ENCODE data around the gene CEBPZ. TPM values are rescaled to one million over a fixed set of nuclear protein-coding genes. Genes with fewer than 3 reads are reported as not detected.

CEBPZ gene
- total RNA-seq, 2 experiments from 2014 or later, result 34.9 to 57.2 TPM

- Histone ChIP-seq H3K36me3 (ENCODE audit: insufficient read depth, low read length) (no peaks in the 10 kb centered on the region), H3K9me3 (ENCODE audit: low read length) (no peaks in the 10 kb centered on the region), H2AFZ (ENCODE audit: low read length) (no peak overlapping the region), H3K27ac (ENCODE audit: low read depth, low read length, poor library complexity, severe bottlenecking) (no peak overlapping the region), H4K20me1 (ENCODE audit: insufficient read depth, low read length) (no peaks in the 10 kb centered on the region), H3K4me1 (ENCODE audit: insufficient read depth, low read length, poor library complexity, severe bottlenecking) (no peaks in the 10 kb centered on the region), H3K9me2 (ENCODE audit: insufficient read depth, low read length) (no peaks in the 10 kb centered on the region), H3K79me2 (ENCODE audit: insufficient read depth, low read depth, low read length) (no peaks in the 10 kb centered on the region), H3K4me3 (ENCODE audit: low read depth, low read length, poor library complexity, severe bottlenecking) (no peak overlapping the region), H3K4me2 (ENCODE audit: low read length) (no peak overlapping the region)
- DNase-seq (ENCODE audit: low spot score), result peak; percentile 43
- TF ChIP-seq EZH2phosphoT487 (IDR thresholded peaks at IDR 0.05; ENCODE audit: borderline replicate concordance, low read depth, low read length) (no peak), CTCF (conservative IDR thresholded peaks at IDR 0.05; ENCODE audit: low read length) (peak; percentile 72)
- BruUV-seq (replicated peaks), result no TSS peak
- POLR2A ChIA-PET, result interaction anchor here (0.5 to 0.6 kb wide), 3 partner anchors 89 to 708 kb away, joined by 3 to 4 read pairs (median 3); no protein-coding TSS in a partner anchor
- intact Hi-C loops (cut with micrococcal nuclease; ENCODE audit: unreplicated experiment), result loop anchor here (5.0 to 10.0 kb wide), 2 partner anchors 355 to 697 kb away; no protein-coding TSS in a partner anchor
- CTCF ChIA-PET (ENCODE audit: unreplicated experiment), result no interaction called here
These were observed 51.3 kb downstream of the CEBPZ start for GRCh38 chr2:37180006-37180639.

GRCh38 chr2:37173741-37174140 is 57.7 kb downstream of the CEBPZ start:
- TF ChIP-seq CTCF (conservative IDR thresholded peaks at IDR 0.05; ENCODE audit: low read length) (no peak), EZH2phosphoT487 (IDR thresholded peaks at IDR 0.05; ENCODE audit: borderline replicate concordance, low read depth, low read length) (no peak)
- H2AFZ ChIP-seq (ENCODE audit: low read length), result no peak overlapping the region
- H3K27ac ChIP-seq (ENCODE audit: low read depth, low read length, poor library complexity, severe bottlenecking), result no peak overlapping the region
- DNase-seq (ENCODE audit: low spot score), result no peak
- intact Hi-C loops (cut with micrococcal nuclease; ENCODE audit: unreplicated experiment), result no loop called here
- no peaks in the 10 kb centered on the region for H3K9me3 ChIP-seq (ENCODE audit: low read length)
- H3K4me1 ChIP-seq (ENCODE audit: insufficient read depth, low read length, poor library complexity, severe bottlenecking), result no peaks in the 10 kb centered on the region
- H3K4me3 ChIP-seq (ENCODE audit: low read depth, low read length, poor library complexity, severe bottlenecking), result no peak overlapping the region
- BruUV-seq (replicated peaks), result no TSS peak
- CTCF ChIA-PET (ENCODE audit: unreplicated experiment), result no interaction called here
- POLR2A ChIA-PET, result no interaction called here
- no peak overlapping the region for H3K4me2 ChIP-seq (ENCODE audit: low read length)
- H3K9me2 ChIP-seq (ENCODE audit: insufficient read depth, low read length), result no peaks in the 10 kb centered on the region
- no peaks in the 10 kb centered on the region for H4K20me1 ChIP-seq (ENCODE audit: insufficient read depth, low read length)
- no peaks in the 10 kb centered on the region for H3K79me2 ChIP-seq (ENCODE audit: insufficient read depth, low read depth, low read length)
- no peaks in the 10 kb centered on the region for H3K36me3 ChIP-seq (ENCODE audit: insufficient read depth, low read length)

- intact Hi-C loops (cut with micrococcal nuclease; ENCODE audit: unreplicated experiment), result no loop called here
- H3K9me3 ChIP-seq (ENCODE audit: low read length), result no peaks in the 10 kb centered on the region
- TF ChIP-seq CTCF (conservative IDR thresholded peaks at IDR 0.05; ENCODE audit: low read length) (no peak), EZH2phosphoT487 (IDR thresholded peaks at IDR 0.05; ENCODE audit: borderline replicate concordance, low read depth, low read length) (no peak)
- no peaks in the 10 kb centered on the region for H3K36me3 ChIP-seq (ENCODE audit: insufficient read depth, low read length)
- no peak overlapping the region for H3K4me2 ChIP-seq (ENCODE audit: low read length)
- H3K4me1 ChIP-seq (ENCODE audit: insufficient read depth, low read length, poor library complexity, severe bottlenecking), result no peaks in the 10 kb centered on the region
- H4K20me1 ChIP-seq (ENCODE audit: insufficient read depth, low read length), result no peaks in the 10 kb centered on the region
- no peaks in the 10 kb centered on the region for H3K79me2 ChIP-seq (ENCODE audit: insufficient read depth, low read depth, low read length)
- no TSS peak for BruUV-seq (replicated peaks)
- no peak overlapping the region for H3K4me3 ChIP-seq (ENCODE audit: low read depth, low read length, poor library complexity, severe bottlenecking)
- ChIA-PET CTCF (ENCODE audit: unreplicated experiment) (no interaction called here), POLR2A (interaction anchor here (0.7 kb wide), 2 partner anchors 141 to 697 kb away, joined by 3 read pairs; no protein-coding TSS in a partner anchor)
- no peak overlapping the region for H3K27ac ChIP-seq (ENCODE audit: low read depth, low read length, poor library complexity, severe bottlenecking)
- no peak for DNase-seq (ENCODE audit: low spot score)
- no peaks in the 10 kb centered on the region for H3K9me2 ChIP-seq (ENCODE audit: insufficient read depth, low read length)
- no peak overlapping the region for H2AFZ ChIP-seq (ENCODE audit: low read length)
These were observed 59.8 kb downstream of the CEBPZ start for GRCh38 chr2:37171624-37171950.
